Peyer's patch (tissue), 4 donors: ENCODE results near the gene RHOU.

Experiments
- POLR2A ChIP-seq, 2 donors: fragments of 450-650 bp; IDR thresholded peaks; one replicate each; pipeline ENCODE4 v1.5.1; 2017; ENCODE audit warnings: antibody characterized with exemption in 2 of 2, mild to moderate bottlenecking in 2 of 2, moderate library complexity in 2 of 2
- TF ChIP-seq, protein P1 (sequence below), 6 experiments: fragments of 450-650 bp in 4 of 6; fragments of 200-600 bp in 2 of 6; sonication (generic) in 1 of 6; IDR thresholded peaks; one replicate each; pipeline ENCODE4 v1.5.1; 2017 to 2019; ENCODE audit warnings: antibody characterized with exemption in 6 of 6, mild to moderate bottlenecking in 3 of 6, moderate library complexity in 1 of 6

DNA sequence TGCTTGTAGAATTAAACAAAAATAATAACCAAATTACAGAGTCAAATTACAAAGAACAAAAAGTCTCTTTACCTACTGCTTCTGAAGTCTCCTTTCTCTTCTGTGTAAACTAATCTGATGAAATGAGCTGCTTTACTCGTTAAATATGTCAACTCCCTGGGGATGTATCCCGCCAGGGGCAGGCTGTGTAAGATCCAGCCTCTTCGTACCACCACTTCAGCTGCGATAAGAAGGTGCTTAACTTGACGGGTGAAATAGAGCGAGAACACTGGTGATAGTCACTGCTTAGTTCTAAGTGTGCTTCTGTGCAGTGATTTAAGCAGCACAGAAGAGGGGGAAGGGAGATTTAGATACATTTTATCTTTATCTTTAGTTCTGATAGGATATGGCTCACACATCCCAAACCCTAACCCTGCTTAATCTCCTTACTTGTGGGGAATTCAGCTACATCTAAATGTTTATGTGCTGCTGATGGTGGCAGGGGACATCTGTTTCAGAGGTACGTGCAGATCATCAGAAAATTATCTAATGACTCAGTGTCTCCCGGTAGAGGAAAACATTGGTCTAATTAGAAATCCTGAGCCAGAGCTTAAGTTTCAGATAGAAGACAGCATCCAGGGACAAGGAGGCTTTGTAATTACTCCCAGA lies 46.0 kb downstream of the RHOU start:
- TF ChIP-seq, protein P1, sequence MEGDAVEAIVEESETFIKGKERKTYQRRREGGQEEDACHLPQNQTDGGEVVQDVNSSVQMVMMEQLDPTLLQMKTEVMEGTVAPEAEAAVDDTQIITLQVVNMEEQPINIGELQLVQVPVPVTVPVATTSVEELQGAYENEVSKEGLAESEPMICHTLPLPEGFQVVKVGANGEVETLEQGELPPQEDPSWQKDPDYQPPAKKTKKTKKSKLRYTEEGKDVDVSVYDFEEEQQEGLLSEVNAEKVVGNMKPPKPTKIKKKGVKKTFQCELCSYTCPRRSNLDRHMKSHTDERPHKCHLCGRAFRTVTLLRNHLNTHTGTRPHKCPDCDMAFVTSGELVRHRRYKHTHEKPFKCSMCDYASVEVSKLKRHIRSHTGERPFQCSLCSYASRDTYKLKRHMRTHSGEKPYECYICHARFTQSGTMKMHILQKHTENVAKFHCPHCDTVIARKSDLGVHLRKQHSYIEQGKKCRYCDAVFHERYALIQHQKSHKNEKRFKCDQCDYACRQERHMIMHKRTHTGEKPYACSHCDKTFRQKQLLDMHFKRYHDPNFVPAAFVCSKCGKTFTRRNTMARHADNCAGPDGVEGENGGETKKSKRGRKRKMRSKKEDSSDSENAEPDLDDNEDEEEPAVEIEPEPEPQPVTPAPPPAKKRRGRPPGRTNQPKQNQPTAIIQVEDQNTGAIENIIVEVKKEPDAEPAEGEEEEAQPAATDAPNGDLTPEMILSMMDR (IDR thresholded peaks at IDR 0.05): no peak
- no peak for TF ChIP-seq POLR2A (IDR thresholded peaks at IDR 0.05)
